ENCODE data around the gene FAHD2A. TPM values are rescaled to one million over a fixed set of nuclear protein-coding genes. Genes with fewer than 3 reads are reported as not detected.

FAHD2A gene
- total RNA-seq, 1 experiment from 2014 or later = 25.4 TPM

DNA sequence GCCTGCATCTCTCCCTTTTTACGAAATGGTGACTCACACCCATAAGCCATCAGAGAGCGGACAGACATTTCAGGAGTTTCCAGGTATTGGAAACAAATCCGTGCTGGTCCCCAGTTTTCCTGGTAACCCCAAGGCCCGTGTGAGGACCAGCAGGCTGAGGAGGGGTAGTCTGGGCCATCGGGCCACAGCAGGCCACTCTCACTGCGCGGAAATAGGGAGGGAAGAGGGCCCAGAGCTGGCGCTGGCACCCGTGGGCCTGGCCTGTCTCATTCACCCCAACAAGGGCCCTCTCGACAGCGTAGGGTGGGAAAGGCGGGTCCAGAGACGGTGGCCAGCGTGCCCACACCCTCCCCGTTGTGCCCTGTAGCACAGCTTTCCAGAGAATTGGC, 13.7 kb upstream of the FAHD2A start:
- H3K9me3 ChIP-seq (ENCODE audit: control insufficient read depth in 1 of 2, insufficient read depth in 1 of 2, low read depth in 1 of 2, low read length in 2 of 2) = no peaks in the 10 kb centered on the region
- no TSS peak for BruUV-seq (replicated peaks)
- H3K9me2 ChIP-seq (ENCODE audit: insufficient read depth) = no peaks in the 10 kb centered on the region
- peak; percentile 60 for ATAC-seq
- DNase-seq (ENCODE audit: low read depth, low spot score) = no peak
- H3K4me2 ChIP-seq (ENCODE audit: low read length) = peak overlapping the region; percentile 33
- no peaks in the 10 kb centered on the region for H3K79me2 ChIP-seq (ENCODE audit: insufficient read depth, low read length)
- H4K20me1 ChIP-seq (ENCODE audit: insufficient read depth) = no peaks in the 10 kb centered on the region
- H3K36me3 ChIP-seq (ENCODE audit: control insufficient read depth in 1 of 2, insufficient read depth in 2 of 2, low read length in 2 of 2) = no peaks in the 10 kb centered on the region
- H3K27ac ChIP-seq (ENCODE audit: low read depth, low read length) = no peak overlapping the region
- H3K27me3 ChIP-seq (ENCODE audit: insufficient read depth, low read length) = no peaks in the 10 kb centered on the region
- peak overlapping the region; percentile 29 for H2AFZ ChIP-seq (ENCODE audit: low read depth, low read length, poor library complexity, severe bottlenecking)
- H3K4me3 ChIP-seq (replicated peaks in 1 of 2; ENCODE audit: low read depth in 1 of 2, low read length in 2 of 2) = no peak overlapping the region
- TF ChIP-seq TCF7L2 (IDR thresholded peaks at IDR 0.05; ENCODE audit: borderline replicate concordance, extremely low read depth, insufficient read depth, insufficient read length) (no peak), SIN3A (IDR thresholded peaks at IDR 0.05; ENCODE audit: low read depth) (no peak), REST (IDR thresholded peaks at IDR 0.05; ENCODE audit: low read depth) (no peak), CBX3 (IDR thresholded peaks at IDR 0.05; ENCODE audit: low read depth) (no peak), JUND (IDR thresholded peaks at IDR 0.05) (no peak), EZH2 (IDR thresholded peaks at IDR 0.05) (no peak)
- TF ChIP-seq, protein P1, sequence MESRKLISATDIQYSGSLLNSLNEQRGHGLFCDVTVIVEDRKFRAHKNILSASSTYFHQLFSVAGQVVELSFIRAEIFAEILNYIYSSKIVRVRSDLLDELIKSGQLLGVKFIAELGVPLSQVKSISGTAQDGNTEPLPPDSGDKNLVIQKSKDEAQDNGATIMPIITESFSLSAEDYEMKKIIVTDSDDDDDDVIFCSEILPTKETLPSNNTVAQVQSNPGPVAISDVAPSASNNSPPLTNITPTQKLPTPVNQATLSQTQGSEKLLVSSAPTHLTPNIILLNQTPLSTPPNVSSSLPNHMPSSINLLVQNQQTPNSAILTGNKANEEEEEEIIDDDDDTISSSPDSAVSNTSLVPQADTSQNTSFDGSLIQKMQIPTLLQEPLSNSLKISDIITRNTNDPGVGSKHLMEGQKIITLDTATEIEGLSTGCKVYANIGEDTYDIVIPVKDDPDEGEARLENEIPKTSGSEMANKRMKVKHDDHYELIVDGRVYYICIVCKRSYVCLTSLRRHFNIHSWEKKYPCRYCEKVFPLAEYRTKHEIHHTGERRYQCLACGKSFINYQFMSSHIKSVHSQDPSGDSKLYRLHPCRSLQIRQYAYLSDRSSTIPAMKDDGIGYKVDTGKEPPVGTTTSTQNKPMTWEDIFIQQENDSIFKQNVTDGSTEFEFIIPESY (IDR thresholded peaks at IDR 0.05; ENCODE audit: extremely low read depth, insufficient replicate concordance, low read length) = no peak
- RAD21 ChIA-PET (ENCODE audit: low non-redundant PET in 1 of 2, low total read pairs in 2 of 2, uncharacterized antibody in 2 of 2, unreplicated experiment in 2 of 2) = interaction anchor here in 1 of 2 experiments (1.0 kb wide), 1 partner anchor 340 kb away, joined by 3 read pairs; no protein-coding TSS in a partner anchor
- H3K9ac ChIP-seq (ENCODE audit: low read length) = no peak overlapping the region
- intact Hi-C loops (cut with micrococcal nuclease) = loop anchor here (1.0 kb wide), 1 partner anchor 340 kb away; no protein-coding TSS in a partner anchor
- POLR2A ChIA-PET = interaction anchor here (1.0 kb wide), 1 partner anchor 14 kb away, joined by 4 read pairs; the partner anchor contains the start of gene FAHD2A
- H3K4me1 ChIP-seq (ENCODE audit: control insufficient read depth in 1 of 2, insufficient read depth in 2 of 2, low read length in 2 of 2) = peaks cover 0 to 3% of the 10 kb centered on the region in 2 experiments; a peak in 1 of 4 replicates
- CTCF ChIA-PET = interaction anchor here (0.8 to 2.5 kb wide), 12 partner anchors 10 to 491 kb away, joined by 3 to 29 read pairs (median 8); partner anchors contain the start of gene FAHD2A

Data from HCT116 (cell line).